Activated CD4-positive, CD25-positive, alpha-beta regulatory T cell treated with anti-CD3 and anti-CD28 coated beads, Interleukin-2, amount 50 U/mL, for 16 hours (primary cell): Measurements from ENCODE around the gene PAPPA.

Source experiments
- DNase-seq: peaks from one replicate; pipeline ENCODE4 v3.0.0-alpha.2; 2020; ENCODE audit warnings: low read depth, low spot score

PAPPA gene

DNA sequence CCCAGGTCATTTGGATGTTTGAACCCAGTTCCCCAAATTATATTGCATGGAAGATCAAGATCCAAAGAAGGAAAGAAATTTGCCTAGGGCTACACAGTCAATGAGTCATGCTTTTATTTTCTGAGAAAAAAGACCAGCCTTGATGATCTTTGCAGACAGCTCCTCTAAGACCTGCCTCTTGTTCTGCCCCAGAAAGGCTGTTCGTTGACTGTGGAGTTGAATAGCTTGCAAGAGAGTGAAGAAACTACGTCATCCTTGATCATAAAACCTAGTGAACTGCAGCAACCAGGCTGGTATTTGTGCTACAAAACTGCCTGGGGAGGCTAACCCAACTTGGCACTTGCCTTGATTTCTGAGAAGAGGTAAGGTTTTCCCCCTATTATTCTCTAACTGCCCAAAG, 263.9 kb downstream of the PAPPA start:
- no peak for DNase-seq

DNA sequence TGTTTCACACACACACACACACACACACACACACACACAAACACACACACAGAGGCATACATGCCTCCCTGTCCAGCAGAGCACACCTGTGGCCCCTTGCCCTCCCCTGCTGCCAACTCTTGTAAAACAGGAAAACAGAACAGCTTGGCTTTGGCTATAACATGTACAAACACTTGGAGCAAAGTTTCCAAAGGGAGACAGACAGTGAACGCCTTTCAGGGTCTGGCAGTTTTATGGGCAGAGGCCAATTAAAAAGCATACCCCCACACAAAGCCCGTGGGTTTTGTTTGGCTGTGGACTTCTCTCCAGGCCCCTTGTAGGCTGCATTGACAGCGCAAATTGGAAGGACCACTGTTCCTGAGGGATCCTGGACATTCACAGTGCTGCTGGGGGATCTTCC, 265.6 kb downstream of the PAPPA start:
- no peak for DNase-seq

DNA sequence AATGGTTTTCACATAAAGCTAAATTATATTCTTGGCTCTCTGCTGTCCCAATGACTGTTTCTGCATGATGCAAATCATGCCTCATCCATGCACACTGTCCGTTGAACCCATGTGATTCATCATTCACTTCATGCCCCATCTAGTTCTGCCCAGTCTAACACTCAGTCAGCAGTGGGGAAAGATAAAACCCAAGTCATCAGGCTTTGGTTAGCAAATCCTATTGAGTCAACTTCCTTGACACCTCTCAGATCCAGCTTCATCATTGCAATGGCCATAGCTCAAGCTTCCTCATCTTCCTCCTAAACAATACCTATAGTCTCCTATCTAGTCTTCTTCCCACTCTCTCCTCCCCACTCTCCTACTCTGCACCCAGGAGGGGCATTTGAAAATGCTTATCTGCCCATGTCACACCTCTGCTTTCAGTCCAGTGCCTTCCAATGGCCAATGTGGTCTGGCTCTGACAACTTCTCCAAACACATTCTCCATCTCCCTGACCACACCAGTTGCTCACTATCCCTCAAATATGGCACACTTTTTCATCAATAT, 267.5 kb downstream of the PAPPA start:
- DNase-seq: no peak

DNA sequence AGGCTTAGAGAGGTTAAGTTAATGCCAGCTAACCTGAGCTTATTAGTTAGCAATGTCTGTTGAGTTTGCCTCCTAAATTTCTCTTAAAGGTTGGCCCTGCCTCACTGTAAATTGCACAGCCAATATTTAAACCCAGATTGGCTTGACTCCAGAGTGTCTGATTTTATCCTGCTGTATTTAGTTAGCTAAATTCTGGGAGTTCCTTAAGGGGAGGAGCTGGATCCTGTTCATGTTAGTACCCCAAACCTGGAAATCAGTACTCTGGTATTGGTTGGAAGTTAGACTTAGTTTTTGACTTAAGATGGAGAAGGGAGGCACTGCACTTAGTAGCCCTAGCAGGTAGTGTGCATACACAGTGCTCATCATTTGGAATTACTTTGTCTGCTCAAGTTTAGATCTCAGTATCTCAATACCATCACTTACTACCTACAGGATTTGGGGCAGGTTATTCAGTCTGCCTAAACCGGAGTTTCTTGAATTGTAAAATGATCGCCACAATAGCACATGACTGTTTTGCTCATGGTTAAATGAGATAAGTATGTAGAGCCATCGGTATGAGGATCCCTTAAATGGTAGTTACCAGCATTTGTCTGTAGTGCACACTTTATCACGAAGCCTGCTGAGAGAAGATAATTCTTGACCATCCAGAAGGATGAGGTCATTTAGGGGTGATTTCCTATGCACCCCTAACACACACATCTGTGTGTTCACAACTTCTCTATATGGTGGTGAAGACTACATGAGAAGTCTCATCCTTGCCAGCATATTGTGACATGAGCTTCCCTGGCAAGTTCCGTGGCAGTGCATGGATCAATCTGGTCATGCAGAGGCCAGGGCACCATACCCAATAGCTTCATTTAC, 268.8 kb downstream of the PAPPA start:
- no peak for DNase-seq

DNA sequence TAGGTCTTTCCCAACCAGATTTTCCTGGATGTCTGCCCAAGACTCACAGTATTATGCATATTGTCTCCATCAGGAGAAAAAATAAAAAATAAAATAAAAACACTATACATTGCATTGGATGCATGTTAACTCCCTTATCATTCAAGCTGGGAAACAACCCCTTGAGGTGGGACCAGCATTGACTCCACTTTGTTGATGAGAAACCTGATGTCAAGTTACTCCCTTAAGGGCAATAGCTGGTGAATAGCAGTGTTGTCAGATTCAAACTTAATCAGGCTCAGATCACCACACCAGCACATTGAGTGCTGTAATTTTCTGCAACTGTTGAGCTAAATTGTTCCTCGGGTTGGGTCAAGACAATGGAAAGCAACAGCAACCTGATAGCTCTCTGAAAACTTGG, 269.6 kb downstream of the PAPPA start:
- DNase-seq: no peak

DNA sequence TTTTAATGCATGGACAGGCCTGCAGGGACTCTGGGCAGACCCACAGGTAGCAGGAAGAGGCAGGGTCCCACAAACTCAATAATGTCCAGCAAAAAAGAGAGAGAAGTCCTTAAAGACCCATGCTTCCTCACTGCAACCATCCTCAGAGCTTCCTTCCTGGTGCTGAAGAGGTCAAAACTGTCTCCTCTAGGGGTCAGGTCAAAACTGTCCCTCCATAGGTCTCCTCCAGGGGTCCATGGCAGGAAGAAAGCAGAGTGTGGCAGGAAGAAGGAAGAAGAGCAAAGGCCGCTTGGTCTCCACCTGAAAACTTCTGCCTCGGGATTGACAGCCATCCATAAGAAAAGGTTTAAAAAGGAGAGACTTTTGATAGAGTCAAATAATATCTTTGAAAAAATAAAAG, 271.7 kb downstream of the PAPPA start:
- no peak for DNase-seq

DNA sequence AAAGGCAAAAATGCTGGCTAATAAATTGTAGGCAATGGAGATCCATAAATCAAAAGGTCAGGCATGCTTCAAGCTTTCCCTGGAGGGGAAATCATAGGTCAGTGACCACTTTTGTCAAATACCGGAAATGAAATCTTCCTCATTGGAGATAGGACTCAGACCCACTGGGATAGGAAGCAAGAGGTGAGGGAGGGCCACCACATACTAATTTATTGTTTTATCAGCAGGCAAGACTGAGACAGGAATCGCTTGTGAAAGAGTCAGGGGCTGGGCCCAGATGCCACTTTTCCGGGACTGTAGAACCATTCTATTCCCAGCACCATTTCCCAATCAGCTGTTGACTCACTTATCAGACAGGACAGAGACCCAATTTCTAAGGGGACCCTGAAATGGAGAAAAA, 277.3 kb downstream of the PAPPA start:
- DNase-seq: no peak

DNA sequence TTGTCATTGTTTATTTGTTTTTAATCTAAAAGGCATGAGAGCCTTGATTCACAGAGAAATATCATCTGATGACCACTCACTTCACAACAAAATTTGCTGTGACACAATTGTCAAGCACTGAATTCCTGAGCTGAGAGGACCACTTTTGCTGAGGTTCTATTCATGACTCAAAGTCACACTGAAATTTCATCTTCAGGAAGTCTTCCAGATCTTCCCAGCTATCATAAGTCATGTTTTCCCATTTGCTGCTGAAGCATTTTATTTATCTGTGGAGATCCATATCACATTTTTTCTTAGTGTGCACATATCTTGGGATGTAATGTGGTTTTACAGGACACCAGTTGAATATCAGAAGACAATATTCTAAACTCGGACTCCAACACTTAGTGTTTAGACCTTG, 278.5 kb downstream of the PAPPA start:
- no peak for DNase-seq

DNA sequence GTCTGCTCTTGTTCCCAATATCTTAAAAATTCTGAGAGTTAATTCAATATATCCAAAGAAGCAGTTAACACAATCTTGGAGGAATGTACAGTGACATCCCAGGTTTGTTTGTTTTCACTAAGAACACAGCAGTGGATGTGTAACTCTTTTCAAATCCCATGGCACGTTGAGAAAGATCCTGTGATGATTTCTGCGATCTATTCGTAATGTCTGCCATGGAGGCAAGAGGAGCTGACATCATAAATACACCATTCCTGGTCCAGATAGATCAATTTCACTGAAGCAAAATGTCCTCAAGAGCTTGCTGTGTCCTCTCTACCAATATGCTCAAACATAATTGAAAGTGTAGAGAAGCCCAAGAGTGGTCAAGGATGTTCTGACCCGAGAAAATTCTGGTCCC, 280.7 kb downstream of the PAPPA start:
- DNase-seq: no peak

DNA sequence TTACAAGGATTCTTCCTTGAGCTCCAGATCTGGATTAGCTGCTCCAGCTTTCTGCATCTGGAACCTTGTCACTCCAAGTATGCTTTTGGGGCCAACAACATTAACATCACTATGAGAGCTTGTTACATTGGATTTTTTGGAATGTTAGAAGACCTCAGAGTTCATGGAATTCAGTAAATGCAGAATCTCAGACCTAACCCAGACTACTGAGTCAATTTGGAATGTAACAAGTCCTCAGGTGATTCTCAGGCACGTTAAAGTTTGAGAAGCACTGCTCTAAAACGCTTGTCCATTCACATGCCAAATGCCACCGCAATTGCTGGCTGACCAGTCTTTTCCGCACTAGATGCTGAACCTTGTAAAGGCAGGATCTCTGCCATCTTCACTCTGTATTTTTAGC, 282.1 kb downstream of the PAPPA start:
- DNase-seq: no peak

DNA sequence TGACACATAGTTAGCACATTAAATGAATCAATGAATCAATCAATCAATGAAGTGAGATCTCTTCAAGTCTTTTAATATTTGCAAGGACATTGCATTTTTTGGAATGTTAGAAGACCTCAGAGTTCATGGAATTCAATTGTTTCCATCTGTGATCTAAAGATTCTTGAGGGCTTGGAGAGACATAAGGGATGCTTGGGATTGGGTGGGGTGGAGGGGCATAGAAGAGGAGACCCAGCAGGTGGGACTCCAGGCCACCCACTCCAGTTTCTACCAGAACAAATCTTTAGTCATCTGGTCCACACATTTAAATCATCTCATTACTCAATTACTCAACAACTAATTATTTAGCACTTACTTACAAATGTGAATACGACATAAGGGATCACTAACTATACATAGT, 282.5 kb downstream of the PAPPA start:
- no peak for DNase-seq

DNA sequence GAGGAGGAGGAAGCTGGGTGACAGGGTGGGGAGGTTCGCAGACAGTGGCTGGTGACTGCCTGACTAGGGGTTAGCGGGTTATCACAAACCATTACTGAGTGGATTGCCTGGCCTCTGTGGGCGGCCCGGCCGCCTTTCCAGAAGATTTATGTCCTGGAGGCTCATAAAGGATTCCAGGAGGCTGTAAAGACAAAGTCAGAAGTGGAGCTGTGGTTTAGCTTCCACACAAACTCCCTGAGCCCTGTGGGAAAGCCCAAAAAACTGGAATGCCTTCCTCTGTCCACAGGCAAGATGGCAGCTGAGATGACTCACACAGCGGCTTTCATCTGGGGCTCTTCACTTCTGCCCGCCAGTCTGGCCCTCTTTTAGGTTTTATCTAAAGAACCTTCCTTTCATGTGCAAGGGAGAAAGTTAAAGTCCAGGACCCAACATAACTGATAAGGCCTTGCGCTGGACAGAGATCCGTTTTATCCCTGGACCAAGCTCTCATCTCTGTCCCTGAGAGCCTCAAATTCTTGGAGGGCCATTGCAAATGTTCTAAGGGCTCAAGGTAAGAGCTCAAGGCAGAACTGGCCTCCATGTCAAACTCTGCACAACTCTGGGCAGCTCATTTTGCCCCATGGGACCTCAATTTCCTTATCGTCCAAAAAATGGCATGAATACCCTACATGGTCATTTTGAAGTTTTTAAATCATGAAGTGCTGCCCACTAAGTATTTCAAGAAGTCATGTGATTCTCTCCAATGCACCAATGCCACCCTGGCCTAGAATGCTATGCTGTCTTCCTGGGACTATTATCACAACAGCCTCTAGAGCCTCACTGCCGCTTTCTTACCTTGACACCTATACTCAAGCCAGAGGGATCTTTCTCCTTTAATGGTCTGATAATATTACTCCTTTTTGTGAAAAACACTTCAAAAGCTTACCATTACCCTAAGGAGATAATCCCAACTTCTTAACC, 284.1 kb downstream of the PAPPA start:
- no peak for DNase-seq

DNA sequence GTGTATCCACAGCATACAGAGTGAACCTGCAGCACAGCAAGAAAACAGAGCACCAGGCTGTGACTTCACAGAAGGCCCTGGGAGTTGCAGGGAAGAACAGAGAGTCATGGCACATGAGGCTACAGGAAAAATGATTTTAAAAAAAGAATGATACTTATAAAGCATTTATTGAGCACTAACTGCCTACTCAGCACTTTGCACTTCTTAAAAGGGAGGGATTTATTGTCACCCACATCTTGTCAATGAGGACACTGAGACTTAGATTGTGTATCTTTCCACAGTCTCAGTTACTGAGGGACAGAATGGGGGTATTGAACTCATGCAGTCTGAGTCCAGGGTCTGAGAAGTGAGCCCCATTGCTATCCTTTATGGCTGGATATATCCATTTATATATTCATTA, 288.9 kb downstream of the PAPPA start:
- DNase-seq: no peak

DNA sequence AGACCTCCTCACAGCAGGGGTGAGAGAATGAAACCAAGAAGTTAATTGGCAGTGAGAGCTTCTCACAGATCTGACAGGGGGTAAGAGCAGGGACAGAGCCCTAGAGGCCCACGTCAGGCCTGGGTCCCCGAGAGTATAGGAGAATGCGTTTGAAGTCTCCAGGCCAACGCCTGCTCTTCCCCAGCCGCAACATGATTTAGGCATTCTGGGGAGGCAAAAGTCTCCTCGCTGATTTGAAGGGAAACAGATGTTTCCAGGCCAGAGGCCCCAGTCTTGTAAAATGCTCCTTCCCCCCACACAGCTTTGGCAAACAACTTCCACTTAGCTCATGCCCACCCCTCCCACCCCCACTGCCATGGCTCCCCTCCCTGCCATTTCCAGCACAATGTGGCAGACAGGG, 294.3 kb downstream of the PAPPA start:
- DNase-seq: no peak

DNA sequence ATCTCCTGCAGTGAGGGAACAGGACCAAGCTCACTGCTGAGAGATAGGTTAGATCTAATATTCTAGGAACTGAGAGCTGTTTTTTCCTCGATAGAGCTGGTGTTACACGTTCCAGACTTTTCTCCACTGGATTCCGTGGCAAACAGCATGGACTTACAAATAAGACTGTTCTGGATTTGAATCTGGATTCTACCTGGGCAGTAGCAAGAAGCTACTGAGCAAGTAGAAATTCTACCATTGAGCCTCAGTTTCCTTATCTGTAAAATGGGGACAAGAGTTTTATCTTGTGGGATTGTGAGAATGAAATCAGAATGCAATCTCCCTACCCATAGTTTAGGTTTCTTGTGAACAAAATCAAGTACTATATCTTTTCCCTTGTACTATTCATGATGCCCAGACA, 294.8 kb downstream of the PAPPA start:
- no peak for DNase-seq

DNA sequence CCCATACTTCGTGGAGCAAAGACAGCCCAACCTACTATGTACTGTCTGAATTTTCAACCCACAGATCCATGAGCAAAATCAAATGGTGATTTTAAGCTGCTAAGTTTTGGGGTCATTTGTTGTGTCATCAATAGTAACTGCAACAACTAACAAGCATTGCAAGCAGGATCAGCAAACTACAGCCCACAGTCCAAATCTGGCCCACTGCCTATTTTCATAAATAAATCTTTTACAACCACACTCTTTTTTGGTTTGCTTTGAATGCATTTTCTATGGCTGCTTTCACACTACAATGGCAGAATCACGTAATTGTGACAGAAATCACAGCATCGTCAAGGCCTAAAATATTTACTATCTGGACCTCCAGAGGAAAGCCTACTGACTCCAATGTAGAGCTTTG, 296.4 kb downstream of the PAPPA start:
- DNase-seq: no peak

DNA sequence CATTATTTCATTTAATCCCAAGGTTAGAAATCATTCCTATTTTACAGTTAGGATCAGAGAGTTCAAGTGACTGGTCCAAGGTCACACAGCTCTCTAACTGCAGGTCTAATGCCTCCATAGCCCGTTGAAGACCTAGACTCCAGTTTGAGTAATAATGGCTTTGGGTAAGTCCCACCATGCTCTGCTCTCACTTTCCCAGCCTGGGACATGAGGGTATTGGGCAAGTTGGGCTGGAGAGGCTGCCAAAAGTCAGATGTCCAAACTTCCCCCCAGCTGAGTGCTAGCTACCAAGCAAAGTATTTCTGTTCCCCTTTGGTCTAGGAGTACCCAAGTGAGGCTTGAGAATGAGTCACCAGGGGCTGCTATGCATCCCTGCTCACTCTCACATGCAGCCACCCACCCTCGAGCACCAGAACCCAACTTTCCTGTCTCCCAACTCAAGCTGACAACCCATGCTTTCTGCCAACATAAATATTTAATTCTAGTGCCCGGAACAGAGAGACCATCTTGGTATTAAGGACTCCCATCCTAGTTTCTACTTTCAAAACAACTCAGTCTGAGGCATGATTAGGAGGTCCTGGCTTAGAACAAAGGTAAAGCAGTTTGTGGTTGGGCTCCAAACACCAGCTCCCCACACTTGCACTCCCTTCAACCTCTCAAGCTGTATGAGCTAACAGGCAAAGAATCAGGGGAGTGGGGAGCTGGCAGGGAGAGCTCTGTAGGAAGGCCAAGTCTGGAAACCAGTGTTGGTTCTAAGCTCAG, 297.0 kb downstream of the PAPPA start:
- DNase-seq: no peak

DNA sequence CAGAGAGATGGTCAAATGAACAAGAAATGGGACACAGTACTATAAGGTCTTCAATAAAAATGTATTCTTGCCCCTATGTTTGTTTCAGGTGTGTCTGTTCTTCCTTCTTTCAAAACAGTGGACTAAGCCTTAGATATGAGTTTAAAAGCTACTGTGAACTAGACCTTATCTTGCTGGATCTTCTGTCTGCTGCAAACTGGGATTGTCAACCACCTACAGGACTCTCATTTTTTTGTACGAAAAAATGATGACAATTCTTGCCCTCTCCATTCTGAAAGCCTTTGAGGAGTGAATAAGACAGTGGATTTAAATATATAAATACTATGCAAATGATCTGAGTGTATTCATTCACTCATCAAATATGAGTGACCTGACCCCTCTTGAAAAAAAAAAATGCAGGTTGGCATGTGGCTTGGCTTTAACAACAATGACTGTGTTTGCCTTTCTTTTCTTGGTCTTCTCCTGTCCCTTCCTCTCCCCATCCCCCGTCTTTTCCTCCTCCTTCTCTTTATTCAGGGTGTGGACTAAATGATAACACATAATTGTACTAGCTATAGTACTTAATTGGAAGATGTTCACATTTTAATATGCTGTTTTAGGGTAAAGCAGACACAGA, 298.0 kb downstream of the PAPPA start:
- DNase-seq: no peak
